SU-DHL-6 (cell line): ENCODE measurements around the gene PPP1R7.

Experiments
- H2AFZ ChIP-seq: fragments of 200-600 bp; sonication (generic); 2 replicates; pipeline ENCODE4 v1.6.1; 2014; ENCODE audit warnings: low read depth, mild to moderate bottlenecking, moderate library complexity, mixed read lengths, antibody characterized with exemption, low read length; ENCODE audit not compliant: severe bottlenecking
- H3F3A ChIP-seq: fragments of 200-600 bp; shearing (Covaris generic); 2 replicates; pipeline ENCODE4 v1.6.0; 2016; ENCODE audit warnings: antibody characterized with exemption, mild to moderate bottlenecking; ENCODE audit not compliant: insufficient read depth
- H3K27ac ChIP-seq: fragments of 200-600 bp; sonication (generic); 2 replicates; pipeline ENCODE4 v1.5.1; 2016; ENCODE audit warnings: low read depth, mild to moderate bottlenecking, low read length, moderate library complexity, mixed read lengths
- H3K27me3 ChIP-seq: fragments of 200-600 bp; sonication (generic), shearing (Covaris generic); 2 replicates; pipeline ENCODE4 v1.6.0; 2014; ENCODE audit warnings: mild to moderate bottlenecking, low read length
- H3K36me3 ChIP-seq: fragments of 200-600 bp; sonication (generic); 2 replicates; pipeline ENCODE4 v1.6.1; 2014; ENCODE audit warnings: mild to moderate bottlenecking, low read length, mixed read lengths
- H3K4me2 ChIP-seq: fragments of 300-600, 200-600 bp; shearing (Covaris generic), sonication (generic); 2 replicates; pipeline ENCODE4 v1.6.0; 2014; ENCODE audit warnings: low read length, low read depth, mild to moderate bottlenecking; ENCODE audit not compliant: poor library complexity, severe bottlenecking
- H3K4me3 ChIP-seq: fragments of 200-600 bp; sonication (generic); 2 replicates; pipeline ENCODE4 v1.5.1; 2014; ENCODE audit warnings: antibody characterized with exemption, low read length, mild to moderate bottlenecking, mixed read lengths; ENCODE audit not compliant: insufficient read depth, poor library complexity, severe bottlenecking
- H3K79me2 ChIP-seq: fragments of 200-600 bp; sonication (generic); 2 replicates; pipeline ENCODE4 v1.6.1; 2014; ENCODE audit warnings: mild to moderate bottlenecking, low read length, moderate library complexity; ENCODE audit not compliant: insufficient read depth
- H3K9ac ChIP-seq: fragments of 200-600 bp; sonication (generic); 2 replicates; pipeline ENCODE4 v1.7.0; 2014; ENCODE audit warnings: mild to moderate bottlenecking, low read length
- H3K9me2 ChIP-seq: fragments of 200-600 bp; sonication (generic); replicated peaks from 2 replicates; pipeline ENCODE4 v1.6.1; 2014; ENCODE audit warnings: low read length; ENCODE audit not compliant: insufficient read depth
- H3K9me3 ChIP-seq: fragments of 200-600 bp; sonication (generic); 2 replicates; pipeline ENCODE4 v1.6.1; 2014; ENCODE audit warnings: low read length, mixed read lengths; ENCODE audit not compliant: insufficient read depth
- H4K20me1 ChIP-seq: fragments of 200-600 bp; sonication (generic); 2 replicates; pipeline ENCODE4 v1.6.1; 2014; ENCODE audit warnings: low read depth, mild to moderate bottlenecking, antibody characterized with exemption, low read length, moderate library complexity, mixed read lengths
- EZH2phosphoT487 ChIP-seq: fragments of 200-600 bp; sonication (generic), shearing (Covaris generic); conservative IDR thresholded peaks from 2 replicates; pipeline ENCODE4 v1.6.1; 2018; ENCODE audit warnings: mild to moderate bottlenecking, antibody characterized with exemption, low read length, moderate library complexity, mixed read lengths
- TF ChIP-seq, protein P1 (sequence below): fragments of 200-600 bp; sonication (generic); IDR thresholded peaks from one replicate; pipeline ENCODE4 v1.5.1; 2017; ENCODE audit warnings: antibody characterized with exemption, mild to moderate bottlenecking, low read length, moderate library complexity; ENCODE audit not compliant: insufficient read depth, poor library complexity, severe bottlenecking

The PPP1R7 gene

DNA sequence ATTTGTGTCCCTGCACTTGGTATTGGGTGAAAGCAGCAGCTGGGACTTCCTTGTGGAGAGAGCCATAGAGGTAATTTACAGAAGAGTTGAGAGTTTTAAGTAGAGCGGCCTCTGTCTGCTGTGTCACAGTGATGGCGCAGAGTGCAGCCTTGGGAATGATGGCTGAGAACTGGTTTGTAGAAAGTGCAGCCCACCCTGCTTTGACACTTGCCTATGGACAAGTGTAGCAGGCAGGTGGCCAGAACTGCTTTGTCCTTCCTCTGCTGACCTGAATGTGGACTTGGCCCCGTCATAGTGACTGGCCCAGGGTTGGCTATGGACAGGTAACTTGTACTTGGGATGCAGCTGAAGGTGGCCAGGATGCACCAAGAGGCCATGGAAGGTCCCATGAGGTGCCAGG, 31.9 kb downstream of the PPP1R7 start:
- H3K9ac ChIP-seq: no peak overlapping the region
- no peaks in the 10 kb centered on the region for H3F3A ChIP-seq
- H3K4me3 ChIP-seq: no peak overlapping the region
- TF ChIP-seq, protein P1, sequence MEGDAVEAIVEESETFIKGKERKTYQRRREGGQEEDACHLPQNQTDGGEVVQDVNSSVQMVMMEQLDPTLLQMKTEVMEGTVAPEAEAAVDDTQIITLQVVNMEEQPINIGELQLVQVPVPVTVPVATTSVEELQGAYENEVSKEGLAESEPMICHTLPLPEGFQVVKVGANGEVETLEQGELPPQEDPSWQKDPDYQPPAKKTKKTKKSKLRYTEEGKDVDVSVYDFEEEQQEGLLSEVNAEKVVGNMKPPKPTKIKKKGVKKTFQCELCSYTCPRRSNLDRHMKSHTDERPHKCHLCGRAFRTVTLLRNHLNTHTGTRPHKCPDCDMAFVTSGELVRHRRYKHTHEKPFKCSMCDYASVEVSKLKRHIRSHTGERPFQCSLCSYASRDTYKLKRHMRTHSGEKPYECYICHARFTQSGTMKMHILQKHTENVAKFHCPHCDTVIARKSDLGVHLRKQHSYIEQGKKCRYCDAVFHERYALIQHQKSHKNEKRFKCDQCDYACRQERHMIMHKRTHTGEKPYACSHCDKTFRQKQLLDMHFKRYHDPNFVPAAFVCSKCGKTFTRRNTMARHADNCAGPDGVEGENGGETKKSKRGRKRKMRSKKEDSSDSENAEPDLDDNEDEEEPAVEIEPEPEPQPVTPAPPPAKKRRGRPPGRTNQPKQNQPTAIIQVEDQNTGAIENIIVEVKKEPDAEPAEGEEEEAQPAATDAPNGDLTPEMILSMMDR: no peak
- no peak for TF ChIP-seq EZH2phosphoT487
- no peaks in the 10 kb centered on the region for H3K9me3 ChIP-seq
- no peaks in the 10 kb centered on the region for H3K9me2 ChIP-seq
- no peak overlapping the region for H3K27ac ChIP-seq
- H4K20me1 ChIP-seq: no peaks in the 10 kb centered on the region
- H3K27me3 ChIP-seq: no peaks in the 10 kb centered on the region
- no peaks in the 10 kb centered on the region for H3K79me2 ChIP-seq
- H3K4me2 ChIP-seq: no peak overlapping the region
- H2AFZ ChIP-seq: no peak overlapping the region
- H3K36me3 ChIP-seq: no peaks in the 10 kb centered on the region

DNA sequence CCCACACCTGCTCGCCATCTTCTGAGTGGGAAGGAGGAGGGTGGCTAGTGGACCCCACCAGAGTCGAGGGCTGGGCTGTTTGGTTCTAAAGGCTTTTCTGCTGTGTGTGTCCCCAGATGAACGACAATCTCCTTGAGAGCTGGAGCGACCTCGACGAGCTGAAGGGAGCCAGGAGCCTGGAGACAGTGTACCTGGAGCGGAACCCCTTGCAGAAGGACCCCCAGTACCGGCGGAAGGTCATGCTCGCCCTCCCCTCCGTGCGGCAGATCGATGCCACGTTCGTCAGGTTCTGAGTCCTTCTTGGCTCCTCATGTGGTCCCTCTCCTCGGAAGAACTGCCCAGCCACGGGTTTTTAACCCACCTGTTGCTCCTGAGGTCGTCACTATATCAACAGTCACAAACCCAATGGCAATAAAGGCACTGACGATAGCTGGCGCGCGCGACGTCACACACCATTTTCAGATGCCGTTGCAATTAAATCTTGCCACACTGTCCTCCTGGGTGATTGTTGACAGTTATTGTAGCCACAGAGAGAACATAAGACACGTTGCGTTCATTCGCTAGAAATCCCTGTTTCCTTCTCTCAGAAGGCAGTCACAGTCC, 32.4 kb downstream of the PPP1R7 start:
- H3K27me3 ChIP-seq: no peaks in the 10 kb centered on the region
- TF ChIP-seq, protein P1: no peak
- no peak for TF ChIP-seq EZH2phosphoT487

DNA sequence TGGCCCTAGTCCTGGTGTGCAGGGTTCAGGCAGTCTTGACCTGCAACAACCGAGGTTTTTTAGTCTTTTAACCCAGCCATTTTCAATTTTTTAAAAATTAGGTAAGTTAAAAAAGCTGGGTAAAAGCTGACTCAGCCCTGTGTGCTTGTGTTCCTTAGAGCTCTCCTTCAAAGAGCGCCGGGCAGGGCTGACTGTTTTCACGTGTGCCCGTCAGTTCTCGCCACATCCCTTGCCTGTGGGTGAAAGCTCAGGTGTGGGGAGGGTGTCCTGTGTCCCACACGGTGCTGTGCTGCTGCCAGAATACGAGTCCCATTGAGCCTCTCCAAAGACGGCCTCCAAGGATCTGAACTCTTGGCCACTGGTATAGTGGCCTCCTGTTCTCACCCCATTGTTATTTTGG, 33.0 kb downstream of the PPP1R7 start:
- H3K9me2 ChIP-seq: no peaks in the 10 kb centered on the region
- TF ChIP-seq EZH2phosphoT487: no peak
- TF ChIP-seq, protein P1: no peak
- no peak overlapping the region for H3K4me2 ChIP-seq
- H3K4me3 ChIP-seq: no peak overlapping the region
- no peak overlapping the region for H3K27ac ChIP-seq
- no peaks in the 10 kb centered on the region for H3K27me3 ChIP-seq
- no peaks in the 10 kb centered on the region for H3K36me3 ChIP-seq
- no peaks in the 10 kb centered on the region for H4K20me1 ChIP-seq
- H2AFZ ChIP-seq: no peak overlapping the region
- H3F3A ChIP-seq: no peaks in the 10 kb centered on the region
- H3K9ac ChIP-seq: no peak overlapping the region
- H3K9me3 ChIP-seq: no peaks in the 10 kb centered on the region
- no peaks in the 10 kb centered on the region for H3K79me2 ChIP-seq

More for the DNA sequence above, 32.4 kb downstream of the PPP1R7 start:
- Histone ChIP-seq H3K4me3 (no peak overlapping the region), H3F3A (no peaks in the 10 kb centered on the region), H3K9me3 (no peaks in the 10 kb centered on the region), H3K4me2 (no peak overlapping the region), H3K36me3 (no peaks in the 10 kb centered on the region), H3K27ac (no peak overlapping the region), H3K9ac (no peak overlapping the region), H3K79me2 (no peaks in the 10 kb centered on the region), H4K20me1 (no peaks in the 10 kb centered on the region), H3K9me2 (no peaks in the 10 kb centered on the region), H2AFZ (no peak overlapping the region)
